Trophoblast cell (in vitro differentiated cells and primary cell): Measurements from ENCODE around the gene CHD3.

Experiments used
- DNase-seq, 2 donors: peaks; one replicate each; pipeline ENCODE4 v3.0.0-alpha.2; 2016
- H2AFZ ChIP-seq: 2 replicates; pipeline ENCODE4 v1.6.1; 2013; ENCODE audit warnings: low read length, moderate library complexity, mild to moderate bottlenecking; ENCODE audit not compliant: insufficient read depth, poor library complexity
- H2AK5ac ChIP-seq: 2 replicates; pipeline ENCODE4 v1.6.1; 2013; ENCODE audit warnings: mild to moderate bottlenecking, low read length
- H2BK120ac ChIP-seq: 2 replicates; pipeline ENCODE4 v1.6.1; 2013; ENCODE audit warnings: low read length, mild to moderate bottlenecking, moderate library complexity; ENCODE audit not compliant: insufficient read depth, poor library complexity
- H2BK12ac ChIP-seq: 2 replicates; pipeline ENCODE4 v1.6.1; 2013; ENCODE audit warnings: mild to moderate bottlenecking, low read length, moderate library complexity
- H2BK5ac ChIP-seq: 2 replicates; pipeline ENCODE4 v1.6.1; 2013; ENCODE audit warnings: low read length, low read depth, moderate library complexity, mild to moderate bottlenecking; ENCODE audit not compliant: poor library complexity
- H3K14ac ChIP-seq: 2 replicates; pipeline ENCODE4 v1.6.1; 2013; ENCODE audit warnings: mild to moderate bottlenecking, low read length
- H3K18ac ChIP-seq: 2 replicates; pipeline ENCODE4 v1.6.1; 2013; ENCODE audit warnings: mild to moderate bottlenecking, low read length
- H3K23ac ChIP-seq: 2 replicates; pipeline ENCODE4 v1.6.1; 2013; ENCODE audit warnings: low read length
- H3K27ac ChIP-seq: 2 replicates; pipeline ENCODE4 v1.5.1; 2013; ENCODE audit warnings: low read depth, mild to moderate bottlenecking, inconsistent platforms, low read length, moderate library complexity
- H3K27me3 ChIP-seq: 2 replicates; pipeline ENCODE4 v1.6.1; 2013; ENCODE audit warnings: inconsistent platforms, mild to moderate bottlenecking, low read length, moderate library complexity; ENCODE audit not compliant: insufficient read depth
- H3K36me3 ChIP-seq, 2 experiments: 1 replicate in 1 of 2; 2 replicates in 1 of 2; pipeline ENCODE4 v1.6.1; 2013; ENCODE audit warnings: low read length in 2 of 2, mild to moderate bottlenecking in 2 of 2, moderate library complexity in 1 of 2; ENCODE audit not compliant: insufficient read depth in 2 of 2, control insufficient read depth in 1 of 2
- H3K4ac ChIP-seq: 2 replicates; pipeline ENCODE4 v1.6.1; 2013; ENCODE audit warnings: low read depth, mild to moderate bottlenecking, low read length, moderate library complexity
- H3K4me1 ChIP-seq, 2 experiments: 1 replicate in 1 of 2; 2 replicates in 1 of 2; pipeline ENCODE4 v1.6.1; 2013; ENCODE audit warnings: low read length in 2 of 2, mild to moderate bottlenecking in 2 of 2, moderate library complexity in 1 of 2; ENCODE audit not compliant: insufficient read depth in 2 of 2, control insufficient read depth in 1 of 2
- H3K4me2 ChIP-seq: 2 replicates; pipeline ENCODE4 v1.6.1; 2013; ENCODE audit warnings: inconsistent platforms, mild to moderate bottlenecking, low read length, moderate library complexity
- H3K4me3 ChIP-seq: 2 replicates; pipeline ENCODE4 v1.5.1; 2013; ENCODE audit warnings: mild to moderate bottlenecking, low read depth, low read length, inconsistent platforms
- H3K79me1 ChIP-seq: one replicate; pipeline ENCODE4 v1.6.1; 2013; ENCODE audit warnings: low read length
- H3K79me2 ChIP-seq: 2 replicates; pipeline ENCODE4 v1.6.1; 2013; ENCODE audit warnings: low read length, mild to moderate bottlenecking; ENCODE audit not compliant: control insufficient read depth, insufficient read depth, poor library complexity
- H3K9ac ChIP-seq: 2 replicates; pipeline ENCODE4 v1.6.1; 2013; ENCODE audit warnings: mild to moderate bottlenecking, low read length
- H3K9me3 ChIP-seq: 2 replicates; pipeline ENCODE4 v1.6.1; 2013; ENCODE audit warnings: low read depth, mild to moderate bottlenecking, control low read depth, inconsistent platforms, low read length; ENCODE audit not compliant: insufficient read depth
- H4K12ac ChIP-seq: 2 replicates; pipeline ENCODE4 v1.6.1; 2013; ENCODE audit warnings: low read depth, mild to moderate bottlenecking, low read length, moderate library complexity
- H4K8ac ChIP-seq: 2 replicates; pipeline ENCODE4 v1.6.1; 2013; ENCODE audit warnings: low read depth, mild to moderate bottlenecking, low read length, moderate library complexity
- H4K91ac ChIP-seq: one replicate; pipeline ENCODE4 v1.6.1; 2013; ENCODE audit warnings: low read depth, mild to moderate bottlenecking, low read length, moderate library complexity
- WGBS: extraction: QIAGEN DNeasy Blood & Tissue Kit; methylation state at CpG from one replicate; pipeline ENCODE4 v1.1.7; 2013; ENCODE audit warnings: missing lambda C conversion rate; ENCODE audit not compliant: insufficient read length, insufficient coverage; ENCODE audit errors: extremely low coverage; 5-methylcytosine and 5-hydroxymethylcytosine counted together

Gene CHD3

GRCh38 chr17:7840875-7841274 lies 47.7 kb upstream of the CHD3 start:
- no peak overlapping the region for H2AK5ac ChIP-seq
- H3K9me3 ChIP-seq: peaks cover 3% of the 10 kb centered on the region
- H3K9ac ChIP-seq: no peak overlapping the region
- H3K27me3 ChIP-seq: no peaks in the 10 kb centered on the region
- H3K4me1 ChIP-seq: peaks cover 33 to 34% of the 10 kb centered on the region in 2 experiments
- peaks cover 33% of the 10 kb centered on the region for H3K79me2 ChIP-seq
- peaks cover 45% of the 10 kb centered on the region for H3K79me1 ChIP-seq
- no peak overlapping the region for H4K12ac ChIP-seq
- peak overlapping the region; percentile 99 for H3K27ac ChIP-seq
- H3K14ac ChIP-seq: no peak overlapping the region
- no peak overlapping the region for H2BK12ac ChIP-seq
- no peak overlapping the region for H3K4ac ChIP-seq
- no peak overlapping the region for H3K18ac ChIP-seq
- no peak overlapping the region for H2BK120ac ChIP-seq
- no peak overlapping the region for H2BK5ac ChIP-seq
- no peak overlapping the region for H4K8ac ChIP-seq
- WGBS: no CpG with 5 or more reads among the region's 1 CpG
- no peak overlapping the region for H4K91ac ChIP-seq
- H3K4me2 ChIP-seq: peak overlapping the region; percentile 98
- peaks cover 13 to 19% of the 10 kb centered on the region in 2 experiments for H3K36me3 ChIP-seq
- DNase-seq: no peak
- no peak overlapping the region for H3K23ac ChIP-seq
- H3K4me3 ChIP-seq: no peak overlapping the region
- no peak overlapping the region for H2AFZ ChIP-seq

- Histone ChIP-seq H4K91ac (peak overlapping the region; percentile 96), H2AFZ (peak overlapping the region; percentile 77), H3K9me3 (peaks cover 3% of the 10 kb centered on the region), H3K36me3 (peaks cover 19 to 25% of the 10 kb centered on the region in 2 experiments), H4K12ac (peak overlapping the region; percentile 64), H2BK120ac (peak overlapping the region; percentile 73), H2BK5ac (peak overlapping the region; percentile 94), H2BK12ac (peak overlapping the region; percentile 10), H3K4me1 (peaks cover 33 to 34% of the 10 kb centered on the region in 2 experiments), H3K79me2 (peaks cover 31% of the 10 kb centered on the region), H3K23ac (no peak overlapping the region), H3K9ac (peak overlapping the region; percentile 93), H2AK5ac (peak overlapping the region; percentile 64), H3K4ac (no peak overlapping the region), H3K4me3 (peak overlapping the region; percentile 83), H3K27me3 (no peaks in the 10 kb centered on the region), H3K4me2 (peak overlapping the region; percentile 98), H4K8ac (peak overlapping the region; percentile 90), H3K79me1 (peaks cover 40% of the 10 kb centered on the region), H3K14ac (peak overlapping the region; percentile 97), H3K27ac (peak overlapping the region; percentile 99), H3K18ac (peak overlapping the region; percentile 81)
- WGBS: no CpG with 5 or more reads among the region's 34 CpGs
- DNase-seq: peak; percentile 87 to 95
Measured at GRCh38 chr17:7841396-7841914, 47.1 kb upstream of the CHD3 start.

GRCh38 chr17:7841915-7842379 lies 46.6 kb upstream of the CHD3 start:
- H3K4me1 ChIP-seq: peaks cover 32 to 33% of the 10 kb centered on the region in 2 experiments
- peak overlapping the region; percentile 98 for H3K4me2 ChIP-seq
- peak overlapping the region; percentile 64 for H2AK5ac ChIP-seq
- H3K79me2 ChIP-seq: peaks cover 31% of the 10 kb centered on the region
- peak overlapping the region; percentile 87 for H3K18ac ChIP-seq
- peaks cover 39% of the 10 kb centered on the region for H3K79me1 ChIP-seq
- H3K9me3 ChIP-seq: peaks cover 3% of the 10 kb centered on the region
- peak overlapping the region; percentile 77 for H2AFZ ChIP-seq
- H3K27me3 ChIP-seq: no peaks in the 10 kb centered on the region
- peak overlapping the region; percentile 83 for H3K4me3 ChIP-seq
- peak overlapping the region; percentile 96 for H4K91ac ChIP-seq
- peak overlapping the region; percentile 97 for H3K14ac ChIP-seq
- peak overlapping the region; percentile 90 for H4K8ac ChIP-seq
- H2BK5ac ChIP-seq: peak overlapping the region; percentile 97
- no CpG with 5 or more reads among the region's 46 CpGs for WGBS
- peak overlapping the region; percentile 93 for H3K9ac ChIP-seq
- H2BK12ac ChIP-seq: no peak overlapping the region
- DNase-seq: peak; percentile 75 to 90
- peak overlapping the region; percentile 99 for H3K27ac ChIP-seq
- peak overlapping the region; percentile 93 for H2BK120ac ChIP-seq
- peak overlapping the region; percentile 83 for H3K4ac ChIP-seq
- H4K12ac ChIP-seq: peak overlapping the region; percentile 64
- no peak overlapping the region for H3K23ac ChIP-seq
- H3K36me3 ChIP-seq: peaks cover 24 to 30% of the 10 kb centered on the region in 2 experiments

- peak overlapping the region; percentile 96 for H3K14ac ChIP-seq
- H2AK5ac ChIP-seq: peak overlapping the region; percentile 90
- peak overlapping the region; percentile 77 for H3K4me3 ChIP-seq
- peak overlapping the region; percentile 81 for H4K12ac ChIP-seq
- H3K4me1 ChIP-seq: peaks cover 28 to 31% of the 10 kb centered on the region in 2 experiments
- H3K36me3 ChIP-seq: peaks cover 29 to 35% of the 10 kb centered on the region in 2 experiments
- peak overlapping the region; percentile 80 for H2BK12ac ChIP-seq
- peak overlapping the region; percentile 97 for H2BK5ac ChIP-seq
- H3K4me2 ChIP-seq: peak overlapping the region; percentile 98
- peak overlapping the region; percentile 88 for H4K8ac ChIP-seq
- peak overlapping the region; percentile 78 for H3K9ac ChIP-seq
- no peak overlapping the region for H3K23ac ChIP-seq
- no CpG with 5 or more reads among the region's 47 CpGs for WGBS
- peak overlapping the region; percentile 56 for H2AFZ ChIP-seq
- H3K27me3 ChIP-seq: no peaks in the 10 kb centered on the region
- DNase-seq: peak; percentile 89 to 90
- peak overlapping the region; percentile 64 for H3K4ac ChIP-seq
- H3K9me3 ChIP-seq: peaks cover 3% of the 10 kb centered on the region
- H3K18ac ChIP-seq: peak overlapping the region; percentile 87
- peak overlapping the region; percentile 86 for H4K91ac ChIP-seq
- peak overlapping the region; percentile 93 for H2BK120ac ChIP-seq
- peaks cover 31% of the 10 kb centered on the region for H3K79me2 ChIP-seq
- H3K27ac ChIP-seq: peak overlapping the region; percentile 99
- H3K79me1 ChIP-seq: peaks cover 39% of the 10 kb centered on the region
Measured at GRCh38 chr17:7842380-7843256, 46.0 kb upstream of the CHD3 start.
